ENCODE results near the gene MSMP. TPM values are rescaled to one million over a fixed set of nuclear protein-coding genes. Genes with fewer than 3 reads are reported as not detected.

The MSMP gene
- 6.2 and 90.9 TPM in 2 replicates for total RNA-seq

GRCh38 chr9:35754264-35754663 is at the start of gene MSMP:
MSMP (minus strand) TSS chr9:35754276; CDS start chr9:35754129, 147 bp downstream.

GRCh38 chr9:35791297-35791921 is 37.3 kb upstream of the MSMP start, which contains the start of gene NPR2:
NPR2 (plus strand) TSS chr9:35791591; CDS start chr9:35792409, 818 bp downstream.

GRCh38 chr9:35748858-35749514 is 5.1 kb downstream of the MSMP start, which contains the start of the genes GBA2 and RGP1:
GBA2 (minus strand) TSS chr9:35749228; CDS start chr9:35748704, 524 bp downstream.
RGP1 (plus strand) TSS chr9:35749287; CDS start chr9:35749756, 469 bp downstream.

GRCh38 chr9:35732185-35732799 is 21.8 kb downstream of the MSMP start, which contains the start of the genes CREB3 and TLN1:
CREB3 (plus strand) TSS chr9:35732666; CDS start chr9:35732773, 107 bp downstream.
TLN1 (minus strand) TSS chr9:35732195; CDS start chr9:35725694, 6,501 bp downstream.

Other genes starting within 250 kb of the MSMP start
- gene TESK1, start 149.0 kb downstream of the MSMP start, total RNA-seq: 4.5 and 8.5 TPM in 2 replicates
- 0.13 TPM in 1 of 2 replicates, not detected in the other for gene CD72, start 135.9 kb downstream of the MSMP start, total RNA-seq
- gene SIT1, start 103.3 kb downstream of the MSMP start, total RNA-seq: not detected in 2 replicates
- gene RMRP, start 96.3 kb downstream of the MSMP start, total RNA-seq: 15,158 and 208,384 TPM in 2 replicates
- gene CCDC107, start 96.0 kb downstream of the MSMP start, total RNA-seq: 10.3 and 13.6 TPM in 2 replicates
- 0.65 and 1.5 TPM in 2 replicates for gene ARHGEF39, start 89.1 kb downstream of the MSMP start, total RNA-seq
- gene CA9, start 80.3 kb downstream of the MSMP start, total RNA-seq: not detected in 2 replicates
- 17.1 and 24.1 TPM in 2 replicates for gene TPM2, start 64.4 kb downstream of the MSMP start, total RNA-seq
- 184 and 408 TPM in 2 replicates for gene TLN1, start 22.1 kb downstream of the MSMP start, total RNA-seq
- 39.2 and 57.3 TPM in 2 replicates for gene CREB3, start 21.6 kb downstream of the MSMP start, total RNA-seq
- 50.3 and 121 TPM in 2 replicates for gene GBA2, start 5.0 kb downstream of the MSMP start, total RNA-seq
- 8.6 and 12.1 TPM in 2 replicates for gene RGP1, start 5.0 kb downstream of the MSMP start, total RNA-seq
- 3.2 and 4.1 TPM in 2 replicates for gene NPR2, start 37.3 kb upstream of the MSMP start, total RNA-seq
- gene SPAG8, start 58.0 kb upstream of the MSMP start, total RNA-seq: 0.32 TPM in 1 of 2 replicates, not detected in the other
- gene HINT2, start 60.8 kb upstream of the MSMP start, total RNA-seq: 7.1 and 25.1 TPM in 2 replicates
- gene FAM221B, start 74.5 kb upstream of the MSMP start, total RNA-seq: not detected in 2 replicates
- 0.16 and 0.57 TPM in 2 replicates for gene TMEM8B, start 75.0 kb upstream of the MSMP start, total RNA-seq
- gene OR13J1, start 116.1 kb upstream of the MSMP start, total RNA-seq: not detected in 2 replicates
- gene HRCT1, start 151.9 kb upstream of the MSMP start, total RNA-seq: 0.32 and 3.5 TPM in 2 replicates
- gene SPAAR, start 155.2 kb upstream of the MSMP start, total RNA-seq: 3.4 and 5.8 TPM in 2 replicates
- gene OR2S2, start 203.9 kb upstream of the MSMP start, total RNA-seq: 0.06 TPM in 1 of 2 replicates, not detected in the other

All from bladder microvascular endothelial cell (primary cell).